ENCODE results near the gene STOML1. TPM values are rescaled to one million over a fixed set of nuclear protein-coding genes. Genes with fewer than 3 reads are reported as not detected.

Gene STOML1
- total and polyA plus RNA-seq, 4 experiments from 2014 or later: 8.1 to 11.1 (median 9.8) TPM

DNA sequence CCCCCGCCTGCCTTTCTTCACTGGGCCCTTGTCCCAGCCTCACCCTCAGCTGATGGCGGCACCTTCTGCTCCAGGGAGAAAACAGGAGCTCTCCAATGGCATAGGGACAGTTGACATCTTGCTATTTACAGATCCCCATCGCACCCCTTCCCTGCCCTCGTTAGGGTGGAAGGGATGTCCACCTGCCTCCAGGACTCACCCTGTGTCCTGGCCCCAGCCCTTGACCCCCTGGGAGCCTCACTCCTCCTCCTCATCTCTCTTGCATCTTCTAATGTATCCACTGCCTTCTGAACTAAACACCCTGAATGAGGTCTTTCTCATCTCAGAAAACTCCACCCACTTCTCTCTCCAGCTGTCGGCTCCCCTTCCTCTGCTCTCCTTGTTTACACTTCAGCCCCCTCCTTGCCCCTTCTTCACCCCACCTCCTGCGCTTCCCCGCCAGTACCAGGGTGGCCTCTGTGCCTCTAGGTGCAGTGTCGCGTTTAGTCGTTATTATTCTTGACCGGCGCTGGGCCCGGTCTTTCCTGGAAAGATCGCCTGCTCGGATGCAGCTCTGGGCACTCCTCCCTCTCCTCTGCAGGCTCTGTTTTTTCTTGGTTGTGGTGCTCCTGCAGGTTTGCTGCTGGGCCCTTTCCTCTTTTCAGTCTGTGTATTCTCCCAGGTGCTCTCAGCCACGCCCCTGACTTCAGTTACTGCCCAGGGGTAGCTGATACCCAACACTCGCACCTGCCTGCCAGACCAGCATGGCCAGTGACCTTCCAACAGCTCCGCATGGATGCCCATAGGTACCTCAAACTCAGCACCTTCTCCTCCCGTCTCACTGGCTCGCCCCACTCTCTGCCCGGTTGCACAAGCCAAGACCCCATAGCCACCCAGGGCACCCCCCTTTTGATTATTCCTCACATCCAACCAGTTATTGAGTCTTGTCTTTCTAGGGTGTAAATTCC is 45.3 kb upstream of the STOML1 start:
- H3K9me3 Mint-ChIP-seq: no peaks in the 10 kb centered on the region
- Histone ChIP-seq H3K27me3 (ENCODE audit: insufficient read depth, low read length) (no peaks in the 10 kb centered on the region), H3K9me3 (ENCODE audit: control insufficient read depth in 1 of 2, low read length in 2 of 2) (no peaks in the 10 kb centered on the region), H3K4me3 (ENCODE audit: low read length in 2 of 2) (no peak overlapping the region), H3K27ac (ENCODE audit: low read depth, low read length) (no peak overlapping the region), H3K4me1 (ENCODE audit: insufficient read depth, low read length) (no peaks in the 10 kb centered on the region), H3K36me3 (ENCODE audit: insufficient read depth, low read length) (peaks cover 46% of the 10 kb centered on the region)
- peaks cover 35 to 73% of the 10 kb centered on the region in 2 donors for H3K36me3 Mint-ChIP-seq
- no peak overlapping the region for H3K4me3 Mint-ChIP-seq
- H3K27me3 Mint-ChIP-seq: no peaks in the 10 kb centered on the region
- intact Hi-C loops (cut with micrococcal nuclease): no loop called here
- H3K4me1 Mint-ChIP-seq: no peaks in the 10 kb centered on the region
- peak overlapping the region in 4 of 7 donors; percentile 41 to 76 (median 57) for H3K27ac Mint-ChIP-seq
- no peak for DNase-seq
- POLR2A ChIA-PET (ENCODE audit: partially characterized antibody): interaction anchor here (1.0 to 1.1 kb wide), 2 partner anchors 10 to 64 kb away, joined by 3 to 4 read pairs; no protein-coding TSS in a partner anchor
- CTCF ChIA-PET (ENCODE audit: partially characterized antibody): interaction anchor here (1.2 to 5.0 kb wide), 6 partner anchors 11 to 86 kb away, joined by 3 to 39 read pairs (median 10); no protein-coding TSS in a partner anchor

DNA sequence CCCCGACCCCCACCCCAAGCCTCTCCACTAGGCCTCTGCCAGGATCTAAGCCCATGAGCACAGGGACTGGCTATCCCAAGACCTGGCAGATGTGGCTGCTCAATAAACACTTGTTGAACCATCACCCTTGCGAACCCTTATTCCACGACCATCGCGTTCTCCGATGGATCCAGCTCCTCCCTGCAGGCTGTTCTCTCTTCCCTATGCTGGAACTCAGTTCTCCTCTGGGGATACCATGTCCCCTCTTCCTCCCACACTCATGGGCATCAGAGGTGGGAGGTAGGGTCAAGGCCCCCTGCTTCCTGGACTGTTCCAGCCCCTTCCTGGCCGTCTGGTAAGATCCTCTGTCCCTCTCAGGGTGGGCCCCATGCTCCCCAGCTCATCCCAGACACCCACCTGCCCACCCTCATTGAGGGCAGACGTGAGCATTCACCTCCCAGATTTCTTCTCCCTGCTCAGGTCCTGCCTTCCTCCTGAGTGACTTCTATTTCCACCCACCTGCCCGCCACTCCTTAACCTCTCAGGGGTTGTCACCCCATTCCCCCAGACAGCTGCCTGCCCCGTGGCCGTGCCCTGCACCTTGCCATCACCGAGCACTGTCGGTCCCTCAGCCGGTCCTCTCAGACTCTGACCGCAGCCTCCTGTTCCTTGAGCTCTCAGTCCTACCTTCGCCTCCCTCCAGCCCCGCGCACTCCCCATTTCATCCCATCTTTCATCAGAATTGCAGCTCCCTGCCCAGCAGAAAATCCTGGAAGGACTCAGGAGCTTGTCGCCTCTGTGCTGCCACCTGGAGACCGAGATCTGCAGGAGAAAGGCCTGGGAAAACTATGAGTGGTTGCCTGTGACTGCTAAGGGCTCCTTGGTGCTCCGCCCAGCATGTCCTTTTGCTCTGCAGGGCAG is 44.4 kb upstream of the STOML1 start:
- Mint-ChIP-seq H3K4me1 (no peaks in the 10 kb centered on the region), H3K9me3 (no peaks in the 10 kb centered on the region), H3K27me3 (no peaks in the 10 kb centered on the region), H3K36me3 (peaks cover 42 to 73% of the 10 kb centered on the region in 2 donors), H3K4me3 (no peak overlapping the region), H3K27ac (peak overlapping the region in 2 of 7 donors; percentile 38 to 64)
- CTCF ChIA-PET (ENCODE audit: partially characterized antibody): interaction anchor here (1.2 to 5.0 kb wide), 5 partner anchors 12 to 66 kb away, joined by 3 to 39 read pairs (median 14); no protein-coding TSS in a partner anchor
- intact Hi-C loops (cut with micrococcal nuclease): no loop called here
- Histone ChIP-seq H3K4me1 (ENCODE audit: insufficient read depth, low read length) (no peaks in the 10 kb centered on the region), H3K4me3 (ENCODE audit: low read length in 2 of 2) (no peak overlapping the region), H3K27me3 (ENCODE audit: insufficient read depth, low read length) (no peaks in the 10 kb centered on the region), H3K36me3 (ENCODE audit: insufficient read depth, low read length) (peaks cover 40% of the 10 kb centered on the region), H3K27ac (ENCODE audit: low read depth, low read length) (no peak overlapping the region), H3K9me3 (ENCODE audit: control insufficient read depth in 1 of 2, low read length in 2 of 2) (no peaks in the 10 kb centered on the region)
- DNase-seq: no peak
- POLR2A ChIA-PET (ENCODE audit: partially characterized antibody): interaction anchor here (1.0 kb wide), 1 partner anchor 64 kb away, joined by 3 read pairs; no protein-coding TSS in a partner anchor

DNA sequence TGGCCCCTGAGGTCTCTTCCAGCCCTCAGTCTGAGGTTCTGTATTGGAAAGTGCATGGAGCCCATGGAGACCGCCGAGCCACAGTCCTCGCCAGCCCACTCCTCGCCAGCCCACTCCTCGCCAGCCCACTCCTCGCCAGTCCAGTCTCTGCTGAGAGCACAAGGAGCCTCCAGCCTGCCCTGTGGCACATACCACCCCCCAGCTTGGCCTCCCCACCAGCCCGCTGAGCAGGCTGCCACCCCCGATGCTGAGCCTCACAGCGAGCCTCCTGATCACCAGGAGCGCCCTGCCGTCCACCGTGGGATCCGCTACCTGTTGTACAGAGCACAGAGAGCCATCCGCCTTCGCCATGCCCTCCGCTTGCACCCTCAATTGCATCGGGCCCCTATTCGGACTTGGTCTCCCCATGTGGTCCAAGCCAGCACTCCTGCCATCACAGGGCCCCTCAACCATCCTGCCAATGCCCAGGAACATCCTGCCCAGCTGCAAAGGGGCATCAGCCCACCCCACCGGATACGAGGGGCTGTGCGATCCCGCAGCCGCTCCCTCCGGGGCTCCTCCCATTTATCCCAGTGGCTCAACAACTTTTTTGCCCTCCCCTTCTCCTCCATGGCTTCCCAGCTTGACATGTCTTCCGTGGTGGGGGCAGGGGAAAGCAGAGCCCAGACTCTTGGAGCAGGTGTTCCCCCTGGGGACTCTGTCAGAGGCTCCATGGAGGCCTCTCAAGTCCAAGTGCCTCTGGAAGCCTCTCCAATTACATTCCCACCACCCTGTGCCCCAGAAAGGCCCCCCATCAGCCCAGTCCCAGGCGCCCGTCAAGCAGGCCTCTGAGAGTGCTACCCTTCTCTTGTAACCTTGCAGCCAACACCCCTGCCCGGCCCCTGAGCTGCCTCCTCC is 43.3 kb upstream of the STOML1 start:
- no peaks in the 10 kb centered on the region for H3K27me3 Mint-ChIP-seq
- DNase-seq: no peak
- Histone ChIP-seq H3K9me3 (ENCODE audit: control insufficient read depth in 1 of 2, low read length in 2 of 2) (no peaks in the 10 kb centered on the region), H3K27ac (ENCODE audit: low read depth, low read length) (no peak overlapping the region), H3K4me1 (ENCODE audit: insufficient read depth, low read length) (no peaks in the 10 kb centered on the region), H3K36me3 (ENCODE audit: insufficient read depth, low read length) (peaks cover 40% of the 10 kb centered on the region), H3K27me3 (ENCODE audit: insufficient read depth, low read length) (no peaks in the 10 kb centered on the region), H3K4me3 (ENCODE audit: low read length in 2 of 2) (no peak overlapping the region)
- ChIA-PET POLR2A (ENCODE audit: partially characterized antibody) (no interaction called here), CTCF (ENCODE audit: partially characterized antibody) (interaction anchor here (1.7 kb wide), 1 partner anchor 62 kb away, joined by 14 read pairs; no protein-coding TSS in a partner anchor)
- H3K36me3 Mint-ChIP-seq: peaks cover 41 to 72% of the 10 kb centered on the region in 2 donors
- intact Hi-C loops (cut with micrococcal nuclease): no loop called here
- H3K4me1 Mint-ChIP-seq: no peaks in the 10 kb centered on the region
- no peak overlapping the region for H3K27ac Mint-ChIP-seq
- H3K9me3 Mint-ChIP-seq: no peaks in the 10 kb centered on the region
- H3K4me3 Mint-ChIP-seq: no peak overlapping the region

DNA sequence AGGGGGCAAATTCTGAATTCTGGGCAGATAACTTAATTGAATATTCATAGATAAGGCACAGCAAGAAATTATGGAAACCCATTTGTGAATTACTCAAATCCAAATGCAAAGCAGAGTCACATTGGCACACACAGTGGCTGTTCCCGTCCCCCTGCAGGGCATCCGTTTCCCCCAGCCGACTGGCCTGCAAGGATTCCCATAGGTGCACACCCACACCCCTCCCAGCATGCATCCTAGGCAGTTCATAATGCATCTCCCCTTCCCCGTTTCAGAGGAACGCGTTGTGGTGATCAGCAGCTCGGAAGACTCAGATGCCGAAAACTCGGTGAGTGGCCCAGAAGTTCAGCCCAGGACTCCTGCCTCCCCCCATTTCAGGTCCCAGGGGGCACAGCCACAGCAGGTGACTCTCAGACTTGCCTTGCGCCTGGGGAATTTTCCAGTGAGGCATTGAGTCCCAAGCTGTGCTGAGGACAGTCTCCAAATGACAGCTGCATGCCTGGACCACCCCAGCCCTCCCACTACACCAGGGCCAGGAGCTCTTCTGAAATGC is 42.2 kb upstream of the STOML1 start:
- CTCF ChIA-PET (ENCODE audit: partially characterized antibody): no interaction called here
- no peaks in the 10 kb centered on the region for H3K27me3 Mint-ChIP-seq
- no peaks in the 10 kb centered on the region for H3K4me1 Mint-ChIP-seq
- no peak overlapping the region for H3K4me3 ChIP-seq (ENCODE audit: low read length in 2 of 2)
- DNase-seq: no peak
- H3K36me3 Mint-ChIP-seq: peaks cover 41 to 74% of the 10 kb centered on the region in 2 donors
- intact Hi-C loops (cut with micrococcal nuclease): no loop called here
- no peaks in the 10 kb centered on the region for H3K9me3 ChIP-seq (ENCODE audit: control insufficient read depth in 1 of 2, low read length in 2 of 2)
- peaks cover 42% of the 10 kb centered on the region for H3K36me3 ChIP-seq (ENCODE audit: insufficient read depth, low read length)
- H3K27me3 ChIP-seq (ENCODE audit: insufficient read depth, low read length): no peaks in the 10 kb centered on the region
- H3K4me1 ChIP-seq (ENCODE audit: insufficient read depth, low read length): no peaks in the 10 kb centered on the region
- no peak overlapping the region for H3K27ac Mint-ChIP-seq
- no peak overlapping the region for H3K27ac ChIP-seq (ENCODE audit: low read depth, low read length)
- H3K4me3 Mint-ChIP-seq: no peak overlapping the region
- no peaks in the 10 kb centered on the region for H3K9me3 Mint-ChIP-seq
- POLR2A ChIA-PET (ENCODE audit: partially characterized antibody): no interaction called here

DNA sequence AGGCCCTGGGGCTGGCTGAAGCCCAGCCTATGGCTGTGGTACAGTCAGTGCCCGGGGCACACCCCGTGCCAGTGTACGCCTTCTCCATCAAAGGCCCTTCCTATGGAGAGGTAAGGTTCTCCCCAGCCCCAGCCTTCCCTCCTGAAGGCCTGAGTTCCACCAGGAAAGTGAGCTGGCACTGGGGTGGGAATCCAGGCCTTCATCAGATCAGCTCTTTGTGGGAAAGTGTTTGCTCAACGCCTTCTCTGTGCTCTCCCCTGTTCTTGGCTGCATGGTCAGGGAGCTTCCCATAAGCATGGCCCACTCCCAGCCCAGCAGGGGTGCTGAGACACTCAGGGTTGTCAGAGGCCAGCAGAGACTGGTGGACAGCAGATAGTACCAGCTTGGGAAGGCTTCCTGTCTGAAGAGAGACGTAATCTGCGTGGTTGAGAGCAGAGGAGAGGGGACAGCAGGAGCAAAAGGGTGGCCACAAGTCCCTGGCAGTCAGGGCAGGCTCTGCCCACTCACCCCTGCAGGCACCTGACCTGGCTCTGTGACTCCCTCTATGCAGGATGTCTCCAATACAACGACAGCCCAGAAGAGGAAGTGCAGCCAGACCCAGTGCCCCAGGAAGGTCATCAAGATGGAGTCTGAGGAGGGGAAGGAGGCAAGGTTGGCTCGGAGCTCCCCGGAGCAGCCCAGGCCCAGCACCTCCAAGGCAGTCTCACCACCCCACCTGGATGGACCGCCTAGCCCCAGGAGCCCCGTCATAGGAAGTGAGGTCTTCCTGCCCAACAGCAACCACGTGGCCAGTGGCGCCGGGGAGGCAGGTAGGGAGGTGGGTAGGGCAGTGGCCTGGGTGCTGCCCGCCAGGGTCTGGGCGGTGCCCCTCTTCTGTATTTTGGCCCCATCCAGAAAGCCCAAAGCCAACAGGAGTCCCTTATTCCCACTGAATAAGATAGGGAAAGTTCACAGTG is 40.8 kb upstream of the STOML1 start:
- CTCF ChIA-PET (ENCODE audit: partially characterized antibody): no interaction called here
- H3K36me3 ChIP-seq (ENCODE audit: insufficient read depth, low read length): peaks cover 42% of the 10 kb centered on the region
- intact Hi-C loops (cut with micrococcal nuclease): no loop called here

DNA sequence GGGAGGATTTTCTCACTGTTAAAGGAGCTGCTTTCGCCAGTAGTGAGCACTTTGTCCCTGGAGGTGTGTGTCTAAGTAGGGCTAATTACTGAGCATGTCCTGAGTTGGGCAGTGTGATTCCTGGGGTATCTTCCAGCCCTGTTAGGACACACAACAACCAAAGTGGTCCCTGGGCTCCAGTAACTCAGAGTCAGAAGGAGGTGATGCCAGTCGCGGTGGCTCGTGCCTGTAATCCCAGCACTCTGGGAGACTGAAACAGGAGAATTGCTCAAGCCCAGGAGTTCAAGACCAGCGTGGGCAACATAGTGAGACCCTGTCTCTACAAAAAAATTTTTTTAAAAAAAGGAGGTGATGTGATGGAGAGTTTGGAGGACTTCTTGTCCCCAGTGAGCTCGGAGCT is 40.0 kb upstream of the STOML1 start:
- Histone ChIP-seq H3K9me3 (ENCODE audit: control insufficient read depth in 1 of 2, low read length in 2 of 2) (no peaks in the 10 kb centered on the region), H3K4me3 (ENCODE audit: low read length in 2 of 2) (no peak overlapping the region), H3K4me1 (ENCODE audit: insufficient read depth, low read length) (no peaks in the 10 kb centered on the region), H3K27ac (ENCODE audit: low read depth, low read length) (peak overlapping the region; percentile 3), H3K36me3 (ENCODE audit: insufficient read depth, low read length) (peaks cover 50% of the 10 kb centered on the region), H3K27me3 (ENCODE audit: insufficient read depth, low read length) (no peaks in the 10 kb centered on the region)
- ChIA-PET CTCF (ENCODE audit: partially characterized antibody) (no interaction called here), POLR2A (ENCODE audit: partially characterized antibody) (no interaction called here)
- no peaks in the 10 kb centered on the region for H3K27me3 Mint-ChIP-seq
- no peak for DNase-seq
- H3K4me1 Mint-ChIP-seq: no peaks in the 10 kb centered on the region
- no peaks in the 10 kb centered on the region for H3K9me3 Mint-ChIP-seq
- H3K27ac Mint-ChIP-seq: peak overlapping the region in 3 of 7 donors; percentile 30 to 65 (median 35)
- no peak overlapping the region for H3K4me3 Mint-ChIP-seq
- intact Hi-C loops (cut with micrococcal nuclease): no loop called here
- peaks cover 35 to 71% of the 10 kb centered on the region in 2 donors for H3K36me3 Mint-ChIP-seq

More for the DNA sequence above, 40.8 kb upstream of the STOML1 start:
- Histone ChIP-seq H3K27me3 (ENCODE audit: insufficient read depth, low read length) (no peaks in the 10 kb centered on the region), H3K9me3 (ENCODE audit: control insufficient read depth in 1 of 2, low read length in 2 of 2) (no peaks in the 10 kb centered on the region), H3K4me3 (ENCODE audit: low read length in 2 of 2) (no peak overlapping the region), H3K4me1 (ENCODE audit: insufficient read depth, low read length) (no peaks in the 10 kb centered on the region), H3K27ac (ENCODE audit: low read depth, low read length) (peak overlapping the region; percentile 3)
- no peak for DNase-seq
- H3K4me1 Mint-ChIP-seq: no peaks in the 10 kb centered on the region
- H3K27me3 Mint-ChIP-seq: no peaks in the 10 kb centered on the region
- peaks cover 38 to 76% of the 10 kb centered on the region in 2 donors for H3K36me3 Mint-ChIP-seq
- no peaks in the 10 kb centered on the region for H3K9me3 Mint-ChIP-seq
- no peak overlapping the region for H3K4me3 Mint-ChIP-seq
- peak overlapping the region in 4 of 7 donors; percentile 8 to 65 (median 38) for H3K27ac Mint-ChIP-seq
- POLR2A ChIA-PET (ENCODE audit: partially characterized antibody): no interaction called here
